NCI-H526 (cell line): ENCODE measurements around the gene ATOH8.

Experiments used
- DNase-seq, 2 experiments: peaks; one replicate each; lab custom pipeline; 2025; lab: John Stamatoyannopoulos, UW

The ATOH8 gene

GRCh38 chr2:85802354-85803103, 48.7 kb downstream of the ATOH8 start:
- no peak for DNase-seq

DNA sequence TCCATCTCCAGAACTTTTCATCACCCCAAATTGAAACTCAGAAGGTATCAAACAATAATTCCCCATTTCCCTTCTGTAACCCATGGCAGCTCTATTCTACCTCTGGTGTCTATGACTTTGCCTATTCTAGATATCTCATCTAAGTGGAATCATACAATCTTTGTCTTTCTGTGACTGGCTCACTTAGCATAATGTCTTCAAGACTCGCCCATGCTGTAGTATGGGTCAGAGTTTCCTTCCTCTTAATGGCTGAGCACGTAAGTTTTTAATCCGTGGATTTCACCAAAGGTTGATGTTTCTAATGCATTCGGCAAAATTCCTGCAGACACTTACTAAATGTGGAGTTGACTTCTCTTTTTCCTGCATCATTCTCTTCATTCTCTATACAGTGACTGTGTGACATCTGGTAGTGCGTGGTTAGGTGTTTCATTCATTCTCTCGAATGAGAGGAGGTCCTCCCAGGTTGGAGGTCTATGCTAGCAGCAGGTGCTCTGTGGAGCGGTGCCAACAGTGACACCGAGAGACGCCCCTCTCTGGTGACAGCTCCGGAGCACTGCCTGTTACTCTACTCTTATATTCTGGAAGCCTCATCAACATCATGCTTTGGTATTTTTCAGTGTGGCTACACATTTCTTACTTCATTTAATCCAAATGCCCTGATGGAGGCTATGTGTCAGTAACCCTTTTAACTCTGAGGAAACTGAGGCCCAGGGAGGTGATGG, 50.1 kb downstream of the ATOH8 start:
- DNase-seq = no peak

DNA sequence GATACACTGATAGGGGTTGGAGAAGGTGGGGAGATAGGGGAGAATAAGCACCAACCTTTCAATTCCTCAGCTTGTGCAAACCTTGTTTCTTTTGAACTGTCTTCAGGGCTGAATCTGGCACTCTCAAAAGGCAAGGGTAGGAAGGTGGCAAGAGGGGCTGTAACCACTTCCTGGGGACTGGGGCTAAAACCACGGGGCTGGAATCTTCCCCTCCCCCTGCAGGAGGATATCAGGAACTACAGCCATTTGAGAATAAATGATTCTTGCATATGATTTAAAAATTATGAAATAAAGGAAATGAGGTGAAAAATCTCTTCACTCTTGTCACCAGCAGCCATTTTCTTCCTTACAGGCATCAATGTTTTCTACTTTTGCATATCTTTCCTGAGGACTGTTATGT, 50.8 kb downstream of the ATOH8 start:
- DNase-seq = no peak

DNA sequence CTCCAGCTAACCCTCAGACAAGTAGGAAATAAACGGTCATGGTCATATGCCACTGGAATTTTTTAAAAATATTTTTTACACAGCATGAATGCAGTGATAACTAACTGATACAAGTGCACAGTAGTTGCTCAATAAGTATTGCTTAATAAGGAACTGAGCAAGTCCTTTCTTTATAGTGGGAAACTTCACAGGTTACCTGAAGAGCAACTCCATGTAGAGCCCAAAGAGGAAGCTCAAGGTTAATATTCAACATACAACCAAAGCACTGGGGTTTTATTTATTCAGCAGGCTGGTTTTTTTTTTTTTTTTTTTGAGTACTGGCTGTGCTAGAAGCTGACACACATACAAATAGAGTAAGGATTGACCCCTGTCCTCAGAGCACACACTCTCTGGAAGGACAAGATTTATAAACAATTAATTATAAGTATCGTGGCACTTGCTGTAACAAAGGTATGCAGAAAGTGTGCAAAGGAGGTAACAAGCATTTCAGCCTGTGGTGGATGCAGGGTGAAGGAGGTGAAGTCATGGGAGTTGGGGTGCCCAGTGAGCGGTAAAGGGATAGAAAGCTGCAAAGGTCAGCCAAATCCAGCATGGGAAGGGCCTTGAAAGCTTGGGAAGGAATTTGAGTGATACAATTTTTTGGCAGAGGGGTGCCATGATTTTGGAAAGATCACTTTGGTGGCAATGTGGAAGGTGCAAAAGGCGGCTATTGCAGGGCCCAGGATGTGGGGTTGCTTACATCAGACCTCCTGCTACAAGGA, 52.7 kb downstream of the ATOH8 start:
- no peak for DNase-seq

DNA sequence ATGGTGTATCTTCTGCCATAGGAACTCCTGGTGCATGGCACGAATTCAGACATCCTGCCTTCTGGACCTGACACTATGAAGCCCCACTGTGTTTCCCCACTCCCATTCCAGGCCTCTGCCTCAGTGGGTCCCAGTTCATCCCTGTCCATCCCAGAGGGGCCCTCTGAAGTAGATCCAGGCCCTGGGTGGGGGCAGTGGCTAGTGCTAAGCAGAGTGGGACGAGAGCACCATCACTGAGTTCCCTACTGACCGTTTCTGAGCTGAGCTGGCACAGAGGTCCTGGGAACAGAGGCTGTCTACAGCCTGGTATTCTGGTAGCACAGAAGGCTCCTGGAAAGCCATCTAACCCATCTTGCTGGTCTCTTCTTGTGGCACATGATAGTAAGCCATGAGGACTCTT, 54.0 kb downstream of the ATOH8 start:
- no peak for DNase-seq

DNA sequence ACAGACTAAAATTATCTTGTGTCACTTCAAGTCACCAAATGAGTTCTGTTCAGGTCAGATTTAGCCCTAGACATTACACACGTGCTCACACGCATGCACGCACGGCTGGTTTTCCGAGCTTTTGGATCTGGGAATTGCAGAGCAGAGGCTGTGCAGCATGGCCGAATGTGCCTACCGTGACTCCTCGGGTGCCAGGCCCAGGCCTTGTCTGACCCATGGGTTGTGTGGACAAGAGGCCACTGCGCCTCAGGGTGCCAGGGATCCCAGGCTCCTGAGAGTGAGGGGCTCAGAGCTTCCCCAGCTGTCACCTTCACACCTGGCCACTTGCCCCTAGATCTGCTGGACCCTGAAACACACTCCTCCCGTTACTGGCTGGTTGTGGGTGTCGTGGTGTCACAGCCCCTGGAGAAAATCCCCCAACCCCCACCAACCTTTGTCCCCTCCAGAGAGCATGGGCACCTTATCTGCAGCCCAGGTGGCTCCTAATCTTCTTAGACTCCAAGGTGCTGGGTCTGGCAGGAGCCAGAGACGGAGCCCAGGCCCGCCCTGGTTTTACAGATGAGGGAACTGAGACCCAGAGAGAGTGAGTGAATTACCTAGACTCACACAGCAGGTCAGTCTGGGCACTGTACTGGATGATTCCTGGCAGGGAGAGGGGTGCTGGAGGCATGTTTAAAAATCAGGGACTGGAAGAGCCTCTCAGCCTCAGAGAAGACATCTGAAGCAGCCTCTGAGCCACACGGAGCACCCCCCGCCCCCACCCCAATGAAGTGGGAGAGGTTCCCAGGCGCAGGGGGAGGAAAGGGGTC, 56.8 kb downstream of the ATOH8 start:
- no peak for DNase-seq

DNA sequence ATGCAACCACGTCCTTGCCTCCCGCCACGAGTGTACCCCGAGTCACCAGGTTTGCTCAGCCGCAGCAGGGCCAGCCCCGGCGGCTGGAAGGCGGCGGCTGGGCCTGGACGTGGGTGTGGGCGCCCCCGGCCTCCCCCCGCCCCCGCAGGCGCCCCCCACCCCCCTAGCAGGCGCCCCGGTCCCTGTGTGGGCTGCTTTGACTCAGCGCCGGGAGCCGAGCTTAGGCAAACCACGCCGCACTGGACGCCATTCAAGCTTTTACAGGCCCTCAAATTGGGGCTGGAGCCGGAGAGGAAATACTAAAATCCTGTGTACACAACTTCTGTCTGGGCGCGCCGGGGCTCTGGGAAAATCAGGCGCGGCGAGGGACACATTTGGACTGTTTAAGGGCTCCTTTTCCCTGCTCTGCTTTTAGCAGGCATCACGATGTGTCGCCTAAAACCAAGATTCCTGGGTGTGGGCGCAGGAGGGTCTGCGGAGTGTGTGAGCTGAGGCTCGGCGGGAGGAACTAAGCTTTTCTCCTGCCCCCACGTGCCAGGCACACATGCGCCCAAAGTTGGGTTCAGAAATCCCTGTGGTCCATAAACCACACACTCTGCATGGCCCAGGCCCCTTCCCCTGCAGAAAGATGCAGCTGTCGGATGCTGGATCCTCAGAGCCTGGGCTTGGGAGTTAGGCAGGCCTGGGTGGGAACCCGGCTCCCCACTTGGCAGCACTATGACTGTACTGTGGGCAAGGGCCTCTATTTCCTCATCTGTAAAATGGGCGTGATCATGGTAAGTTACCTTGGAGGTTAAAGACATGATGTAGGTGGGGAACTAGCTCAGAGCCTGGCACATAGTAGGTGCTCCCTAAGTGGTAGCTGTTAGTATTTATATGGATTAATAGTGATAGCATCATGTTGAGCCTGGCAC, 57.6 kb downstream of the ATOH8 start:
- DNase-seq = no peak

- no peak for DNase-seq
Measured at GRCh38 chr2:85812094-85812735, 58.4 kb downstream of the ATOH8 start.

DNA sequence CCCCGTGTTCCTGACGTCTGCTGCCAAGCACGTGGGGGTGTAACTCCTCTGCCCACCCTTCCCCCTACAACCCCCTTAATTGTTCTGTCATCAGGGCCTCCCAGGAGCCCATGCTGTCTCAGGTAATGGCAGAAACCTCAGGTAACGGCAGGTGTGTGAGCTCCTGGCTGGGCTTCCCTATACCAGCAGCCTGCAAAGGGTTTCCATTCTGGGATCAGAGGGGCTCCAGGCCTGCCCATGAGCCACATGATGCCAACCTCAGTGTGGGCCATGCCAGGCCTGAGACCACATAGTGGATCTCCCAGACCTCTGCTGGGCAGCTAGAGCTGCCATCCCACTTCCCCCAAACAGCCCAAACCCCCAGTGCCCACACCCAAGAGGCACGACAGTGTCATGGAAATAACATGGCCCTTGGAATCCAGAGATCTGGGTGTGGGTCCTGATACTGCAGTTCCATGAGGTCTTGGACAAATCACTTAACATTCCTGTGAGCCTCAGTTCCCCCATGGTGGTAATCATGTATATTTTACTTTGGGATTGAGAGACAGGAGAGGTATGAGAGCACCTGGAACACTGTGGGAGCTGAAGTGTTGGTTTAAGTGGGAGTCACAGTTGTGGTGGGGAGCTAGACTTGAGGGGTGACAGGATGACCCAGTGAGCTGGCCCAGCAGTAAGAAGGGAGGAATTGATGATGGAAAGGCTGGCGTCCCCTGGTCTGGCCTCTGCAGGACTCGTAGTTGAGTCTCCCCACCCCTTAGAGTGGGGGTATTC, 59.6 kb downstream of the ATOH8 start:
- DNase-seq = no peak

DNA sequence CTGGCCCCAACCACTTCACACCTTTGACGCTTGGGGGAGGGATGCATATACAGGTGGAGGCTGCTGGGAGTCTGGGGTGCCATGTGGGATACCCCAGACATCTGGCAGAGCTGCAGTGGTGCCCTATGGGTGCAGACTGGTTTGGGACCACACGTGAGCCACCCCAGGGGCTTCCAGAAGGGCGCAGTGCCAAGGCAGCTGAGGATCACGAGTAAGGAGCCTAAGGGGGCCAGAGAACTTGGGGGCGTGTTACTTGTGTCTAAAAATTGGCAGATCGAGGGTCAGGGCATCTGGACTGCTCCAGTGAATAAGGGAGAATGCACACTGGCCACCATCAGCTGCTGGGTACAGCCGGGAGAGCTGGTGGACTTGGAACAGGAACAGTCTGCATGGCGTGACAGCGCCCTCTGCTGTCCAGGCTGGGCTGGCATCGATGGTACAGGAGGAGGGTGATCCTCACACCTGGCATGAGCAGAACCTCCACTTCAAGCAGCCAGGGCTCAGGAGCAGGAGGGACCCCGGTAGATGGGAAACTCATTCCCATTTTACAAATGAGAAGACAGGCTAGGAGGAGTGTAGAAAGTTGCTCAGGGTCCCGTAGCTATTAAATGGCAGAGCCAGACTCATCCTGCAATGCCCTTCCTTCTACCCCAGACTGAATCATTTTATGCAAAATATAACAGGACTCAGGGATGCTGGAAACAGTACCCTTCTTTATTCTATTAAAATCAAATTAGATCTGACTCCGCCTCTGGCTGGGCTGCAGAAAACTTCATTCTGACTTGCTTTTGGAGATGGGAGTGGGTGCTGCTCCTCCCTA, 60.4 kb downstream of the ATOH8 start:
- DNase-seq = peak; percentile 64 to 90

DNA sequence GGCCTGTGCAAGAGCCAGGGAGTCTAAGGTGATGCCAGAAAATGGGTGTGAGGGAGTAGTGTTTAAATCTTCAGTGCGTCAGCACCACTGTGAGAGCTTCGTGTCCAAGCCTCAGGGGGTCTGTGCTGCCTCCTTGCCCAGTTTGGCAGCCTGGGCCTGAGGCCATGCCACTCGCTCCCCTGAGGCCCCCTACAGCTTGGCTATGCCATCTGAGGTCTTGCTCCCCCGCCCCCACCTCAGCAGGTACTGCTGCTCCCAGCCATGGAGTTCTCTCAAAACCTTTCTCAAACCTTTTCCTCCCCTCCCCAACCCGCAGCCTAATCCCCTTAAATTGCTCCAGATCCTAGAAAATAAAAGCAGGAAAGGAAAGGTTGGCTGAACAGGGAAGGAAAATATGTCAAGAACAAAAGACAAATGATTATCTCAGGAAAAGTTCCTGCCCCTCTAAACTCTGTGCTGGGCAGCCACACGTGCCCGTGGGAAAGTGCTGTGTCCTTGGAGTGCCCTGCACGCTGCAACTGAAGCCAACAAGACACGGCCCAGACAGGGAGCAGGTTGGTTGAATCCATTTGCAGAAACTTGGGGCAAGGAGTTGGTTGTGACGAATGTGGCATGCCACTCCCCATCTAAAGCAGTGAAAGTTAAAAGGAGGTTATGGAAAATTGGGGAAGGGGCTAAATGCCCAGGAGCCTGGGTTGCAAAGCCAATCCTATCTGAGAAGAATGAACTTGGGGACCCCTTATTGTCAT, 61.2 kb downstream of the ATOH8 start:
- no peak for DNase-seq

- peak in 1 of 2 experiments; percentile 40 for DNase-seq
Measured at GRCh38 chr2:85819811-85820510, 66.2 kb downstream of the ATOH8 start.

GRCh38 chr2:85822766-85823165, 69.0 kb downstream of the ATOH8 start:
- DNase-seq = no peak

DNA sequence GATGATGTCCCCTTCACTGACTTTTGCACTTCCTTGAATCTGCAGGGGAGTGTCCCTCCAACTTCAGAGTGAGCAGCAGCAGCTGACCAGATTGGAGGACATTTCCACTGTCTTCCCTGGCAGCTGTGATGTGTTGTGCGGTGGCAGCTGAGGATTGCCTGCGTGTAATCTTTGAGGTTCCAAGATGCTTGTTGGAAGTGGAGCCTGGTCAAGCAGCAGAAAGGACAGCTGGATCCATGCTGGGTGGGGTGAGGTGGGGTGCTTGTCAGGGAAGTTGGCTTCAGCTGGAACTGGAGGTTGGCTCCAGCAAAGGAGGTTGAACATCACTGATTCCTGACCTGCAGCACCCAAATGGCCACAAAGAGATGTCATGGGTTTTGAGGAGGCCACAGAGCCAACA, 70.2 kb downstream of the ATOH8 start:
- no peak for DNase-seq

- peak; percentile 24 to 81 for DNase-seq
Measured at GRCh38 chr2:85826990-85827878, 73.4 kb downstream of the ATOH8 start.

DNA sequence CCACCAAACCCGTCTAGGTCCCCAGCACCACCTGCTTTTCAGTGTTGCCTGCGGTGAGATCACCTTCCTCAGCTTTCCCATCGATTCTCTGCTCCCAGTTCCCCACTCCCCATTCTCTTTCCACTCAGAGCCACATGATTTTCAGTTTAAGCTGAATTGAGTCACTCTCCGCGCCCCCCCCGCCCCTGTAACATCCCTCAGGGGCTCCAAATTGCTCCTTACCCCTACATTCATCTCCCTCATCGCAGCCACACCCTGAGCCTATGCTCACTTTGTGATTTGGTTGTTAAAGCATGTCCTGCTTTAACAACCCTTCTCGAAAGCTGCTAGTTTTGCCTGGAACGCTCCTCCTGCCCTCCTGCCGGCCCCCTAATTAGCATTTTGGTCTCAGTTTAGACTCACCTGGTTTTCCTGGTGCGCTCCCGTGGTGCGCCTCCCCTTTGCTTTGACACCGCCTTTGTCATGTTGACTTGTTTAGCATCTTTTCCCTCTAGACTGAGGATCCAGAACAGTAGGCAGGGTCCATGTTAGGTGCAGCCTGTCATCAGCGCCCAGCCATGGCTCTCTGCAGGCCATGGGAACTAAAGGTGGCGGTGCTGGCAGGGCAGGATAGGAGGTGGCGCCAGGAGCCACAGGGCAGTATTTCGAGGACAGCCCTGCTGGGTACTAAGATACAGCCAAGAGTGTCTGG, 74.2 kb downstream of the ATOH8 start:
- no peak for DNase-seq
